ENCODE measurements around the gene G2E3. TPM values are rescaled to one million over a fixed set of nuclear protein-coding genes. Genes with fewer than 3 reads are reported as not detected.
A peak's percentile ranks its signal among the peaks of the same experiment; 100 is the strongest.

The G2E3 gene
- total RNA-seq, 1 experiment from 2014 or later: 3.7 TPM

DNA sequence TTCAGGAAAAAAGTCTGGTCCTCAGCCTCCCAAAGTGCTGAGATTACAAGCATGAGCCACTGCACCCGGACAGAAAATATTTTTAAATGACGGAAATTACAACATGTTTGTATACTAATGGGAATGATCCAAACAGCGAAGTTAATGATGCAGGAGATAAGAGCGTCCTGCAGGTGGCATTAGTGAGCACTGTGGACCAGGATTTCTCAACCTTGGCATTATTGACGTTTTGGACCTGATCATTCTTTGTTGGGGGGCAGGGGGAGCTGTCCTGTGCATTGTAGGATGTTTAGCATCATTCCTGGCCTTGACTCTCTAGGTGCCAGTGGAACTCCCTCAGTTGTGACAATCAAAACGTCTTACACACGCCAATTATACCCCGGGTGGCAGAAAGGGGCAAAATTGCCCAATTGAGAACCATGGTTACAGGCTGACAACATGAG is 97.3 kb downstream of the G2E3 start:
- DNase-seq (ENCODE audit: low spot score): peak; percentile 49

DNA sequence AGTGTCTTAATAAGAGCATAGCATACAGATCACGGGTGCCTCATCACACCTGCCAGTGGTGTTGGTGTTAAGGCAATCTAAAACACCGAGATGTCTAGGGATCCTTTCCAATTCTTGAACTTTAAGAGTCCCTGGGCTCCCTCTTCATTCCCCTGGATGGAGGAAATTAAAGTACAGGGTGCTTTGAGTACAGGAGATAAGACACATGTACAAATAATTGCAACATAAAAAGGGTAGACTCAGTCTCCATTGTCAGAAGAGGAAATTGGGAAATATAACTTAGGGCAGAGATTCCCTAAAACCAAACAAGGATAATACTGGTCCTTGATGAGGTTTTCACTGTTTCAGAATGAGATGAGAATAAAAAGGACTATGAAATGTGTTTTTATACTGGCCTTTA is 98.1 kb downstream of the G2E3 start:
- DNase-seq (ENCODE audit: low spot score): no peak

DNA sequence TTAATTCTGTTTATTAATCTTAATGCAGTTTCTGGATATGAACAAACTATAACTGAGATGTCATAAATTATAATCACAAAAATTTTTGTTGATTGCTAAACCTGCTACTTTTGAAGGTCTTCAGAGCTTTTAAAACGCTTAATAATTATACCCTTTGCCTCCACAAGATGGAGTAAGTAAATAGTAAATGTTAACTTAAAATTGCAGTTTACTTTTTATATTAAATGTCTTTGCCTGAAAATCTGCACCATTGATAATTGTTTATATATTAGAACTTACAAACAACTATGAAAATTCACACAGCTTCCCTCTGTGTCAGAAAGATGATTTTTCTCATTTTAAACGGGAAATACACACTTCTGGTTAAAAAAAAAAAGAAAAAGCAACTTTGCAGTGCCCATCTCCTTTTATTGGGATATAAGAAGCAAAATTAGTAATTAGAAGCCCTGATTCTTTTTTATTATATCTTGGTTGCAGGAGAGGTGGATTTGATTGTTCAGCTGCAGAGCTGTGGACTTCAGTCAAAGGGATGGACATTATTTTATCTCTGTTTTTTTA is 98.7 kb downstream of the G2E3 start:
- DNase-seq (ENCODE audit: low spot score): no peak

DNA sequence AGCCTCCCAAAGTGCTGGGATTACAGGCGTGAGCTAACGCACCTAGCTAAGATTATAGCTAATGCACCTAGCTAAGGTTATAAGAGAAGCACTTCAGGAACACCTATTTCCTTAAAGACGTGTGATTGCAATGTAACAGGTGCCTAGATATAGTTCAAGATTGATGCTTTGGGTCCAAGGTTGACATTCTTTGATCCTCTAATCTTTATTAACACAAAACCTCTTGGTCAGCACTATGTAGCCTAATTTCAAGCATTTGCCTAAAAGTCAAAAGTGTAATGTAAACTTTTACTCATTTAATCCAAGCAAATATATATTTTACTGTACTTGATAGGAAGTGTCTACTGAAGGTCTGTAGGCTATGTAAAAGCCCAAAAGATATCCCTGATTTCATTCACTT is 99.7 kb downstream of the G2E3 start:
- no peak for DNase-seq (ENCODE audit: low spot score)

DNA sequence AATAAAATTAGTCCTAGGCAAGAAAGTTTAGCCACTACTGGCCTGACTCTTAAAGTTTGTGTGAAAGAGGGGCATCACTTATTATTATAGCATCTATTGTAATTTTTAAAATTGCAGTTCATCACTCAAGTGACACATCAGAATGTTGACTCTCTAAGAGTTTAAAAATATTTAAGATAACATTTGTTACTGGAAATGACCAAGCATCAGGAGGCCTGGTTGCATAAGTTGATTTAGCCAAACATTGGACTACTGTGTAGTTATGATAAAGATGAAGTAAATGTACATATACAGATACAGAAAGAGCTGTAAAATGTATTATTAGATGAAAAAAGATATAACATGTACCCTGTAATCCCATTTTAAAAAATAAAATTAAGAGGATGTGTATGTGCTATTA is 110.6 kb downstream of the G2E3 start:
- no peak for DNase-seq (ENCODE audit: low spot score)

Small RNA genes lying within 50 kb of the gene (small RNA-seq; reads per million reads assigned to genes)
- not detected for gene RF02271

Other genes with a start within 250 kb of the G2E3 start
- gene SCFD1, start 63.2 kb downstream of the G2E3 start, total RNA-seq (2014; rRNA removed; shearing (Covaris generic)): 30.6 and 41.0 TPM in 2 replicates